Activated CD8-positive, alpha-beta memory T cell treated with anti-CD3 and anti-CD28 coated beads for 24 hours (primary cell): Measurements from ENCODE around the gene FAM25C.
"Not testable (repeated sequence)": the region's sequence is repeated elsewhere in the genome, so short reads cannot be mapped to it uniquely, and the experiment has no call there.

Experiments
- DNase-seq: peaks from one replicate; pipeline ENCODE4 v3.0.0-alpha.2; 2020

The FAM25C gene

DNA sequence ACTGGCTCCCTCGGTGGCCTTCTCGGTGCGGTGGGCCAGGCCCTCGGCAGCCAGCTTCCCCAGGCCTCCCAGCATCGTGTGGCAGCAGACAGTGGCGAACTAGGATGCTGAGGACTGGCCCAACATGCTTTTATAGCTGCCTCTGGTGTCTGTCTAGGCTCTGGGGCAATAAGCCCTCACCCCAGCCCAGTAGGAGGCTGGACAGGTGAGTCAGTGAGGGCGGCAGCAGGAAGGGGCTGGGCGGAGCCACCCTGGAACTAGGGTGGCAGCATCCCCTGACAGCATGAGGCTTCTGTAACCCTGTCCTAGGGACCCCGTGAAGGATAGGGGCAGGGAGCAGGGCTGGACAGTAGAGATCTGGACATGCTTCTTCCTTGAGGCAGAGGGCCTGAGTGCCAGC is at the start of gene FAM25C:
TSS of gene FAM25C (minus strand) at position 101 of the 400 bp plus-strand sequence. CDS start at position 75, 26 bp downstream.
- not testable (repeated sequence) for DNase-seq

DNA sequence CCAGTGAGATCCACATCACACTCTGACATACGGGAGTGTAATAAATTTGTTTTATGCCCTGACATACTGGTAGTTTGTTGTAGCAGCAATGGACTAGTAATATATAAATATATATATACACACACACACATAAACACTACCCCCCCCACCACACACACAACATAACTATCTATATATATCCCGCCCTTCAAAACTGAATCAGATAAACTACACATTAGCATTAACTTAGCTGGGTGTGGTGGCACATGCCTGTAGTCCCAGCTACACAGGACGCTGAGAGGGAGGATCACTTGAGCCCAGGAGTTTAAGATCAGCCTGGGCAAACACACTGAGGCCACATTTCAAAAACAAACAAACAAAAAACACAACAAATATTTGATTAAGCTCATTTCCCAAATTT is 45.0 kb upstream of the FAM25C start:
- DNase-seq, result not testable (repeated sequence)

DNA sequence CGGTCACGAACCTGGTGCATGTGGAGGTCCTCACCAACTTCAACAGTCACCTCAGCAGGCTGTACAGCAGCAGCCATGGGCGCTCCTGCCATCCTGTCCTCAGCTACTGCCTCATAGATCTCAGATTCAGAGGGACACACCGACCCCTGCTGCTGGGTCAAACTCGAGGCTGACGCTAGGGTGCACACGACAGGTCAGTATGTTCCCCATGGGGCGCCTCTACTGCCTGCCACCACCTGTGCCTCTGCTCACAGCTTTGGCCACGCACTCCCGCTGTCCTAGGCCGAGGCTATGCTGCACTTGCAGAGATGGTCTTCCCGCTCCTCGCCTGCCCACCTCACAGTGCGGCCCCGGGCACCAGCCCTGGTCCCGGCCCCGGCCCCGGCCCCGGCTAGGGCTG is 31.8 kb upstream of the FAM25C start:
- DNase-seq, result not testable (repeated sequence)

DNA sequence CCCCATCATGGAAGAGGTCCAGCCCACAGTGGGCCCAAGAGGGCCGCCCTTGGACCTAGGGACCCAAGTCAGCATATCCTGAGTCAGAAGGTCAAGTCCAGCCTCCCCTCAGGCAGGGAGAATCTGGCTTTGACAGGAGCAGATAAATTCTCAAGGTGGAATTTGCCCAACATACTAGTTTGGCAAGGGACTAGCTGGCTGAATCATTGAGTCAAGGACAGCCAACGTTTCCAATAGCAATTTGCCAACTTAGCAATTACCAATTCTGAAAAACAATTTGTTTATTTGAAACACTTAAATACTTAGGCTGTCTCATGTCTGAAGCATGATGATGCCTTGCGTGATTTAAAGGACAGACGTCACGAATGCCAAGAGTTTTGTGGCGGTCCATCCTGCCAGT is 2.7 kb upstream of the FAM25C start:
- DNase-seq, result not testable (repeated sequence)

DNA sequence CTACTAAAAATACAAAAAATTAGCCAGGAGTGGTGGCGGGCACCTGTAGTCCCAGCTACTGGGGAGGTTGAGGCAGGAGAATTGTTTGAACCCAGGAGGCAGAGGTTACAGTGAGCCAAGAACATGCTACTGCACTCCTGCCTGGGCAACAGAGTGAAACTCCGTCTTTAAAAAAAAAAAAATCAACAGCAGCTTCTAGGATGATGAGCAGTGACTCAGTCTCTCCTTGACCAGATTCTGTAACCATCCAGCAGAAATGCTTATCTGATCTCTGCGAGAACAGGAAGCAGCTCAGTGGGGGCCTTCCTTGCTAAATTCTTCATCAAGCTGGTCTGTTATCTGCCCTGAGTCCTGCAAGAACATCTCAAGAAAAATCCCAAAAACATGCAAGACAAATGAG is 5.5 kb downstream of the FAM25C start:
- DNase-seq, result not testable (repeated sequence)

DNA sequence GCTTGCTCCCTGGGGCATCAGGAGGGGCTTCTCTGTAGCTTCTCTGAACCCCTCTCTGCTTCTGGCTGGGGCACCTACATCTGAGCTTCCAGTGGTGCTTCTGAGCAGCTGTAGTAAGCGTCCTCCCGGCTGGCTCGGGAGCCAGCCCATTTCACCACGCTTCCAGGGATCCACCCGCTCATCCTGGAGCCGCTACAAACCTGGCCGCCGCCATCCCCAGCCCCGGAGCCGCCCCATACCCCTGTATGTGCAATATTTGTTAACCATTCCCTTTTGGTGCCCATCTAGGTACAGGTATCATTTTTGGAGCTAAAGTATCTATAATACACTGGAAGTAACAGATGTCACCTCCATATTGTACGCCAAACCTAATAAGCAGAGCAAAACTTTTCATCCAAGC is 7.0 kb downstream of the FAM25C start:
- not testable (repeated sequence) for DNase-seq

DNA sequence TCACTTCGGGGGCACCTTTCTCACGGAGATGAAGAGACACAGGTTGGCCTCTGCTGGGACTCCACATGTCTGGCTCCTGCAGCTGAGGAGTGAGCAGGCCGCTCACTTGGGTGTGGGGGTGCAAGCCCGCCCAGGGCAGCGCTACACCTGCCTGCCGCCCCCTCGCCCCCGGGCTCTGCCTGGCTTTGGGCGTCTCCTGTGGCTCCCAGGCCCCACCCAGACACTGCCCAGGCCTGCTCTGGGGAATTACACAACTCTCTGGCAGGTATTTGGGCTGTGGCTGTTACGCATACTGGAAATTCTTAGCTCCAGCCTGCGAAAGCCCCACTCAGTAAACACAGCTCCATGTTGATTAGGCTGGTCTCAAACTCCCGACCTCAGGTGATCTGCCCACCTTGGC is 7.9 kb downstream of the FAM25C start:
- DNase-seq, result not testable (repeated sequence)

DNA sequence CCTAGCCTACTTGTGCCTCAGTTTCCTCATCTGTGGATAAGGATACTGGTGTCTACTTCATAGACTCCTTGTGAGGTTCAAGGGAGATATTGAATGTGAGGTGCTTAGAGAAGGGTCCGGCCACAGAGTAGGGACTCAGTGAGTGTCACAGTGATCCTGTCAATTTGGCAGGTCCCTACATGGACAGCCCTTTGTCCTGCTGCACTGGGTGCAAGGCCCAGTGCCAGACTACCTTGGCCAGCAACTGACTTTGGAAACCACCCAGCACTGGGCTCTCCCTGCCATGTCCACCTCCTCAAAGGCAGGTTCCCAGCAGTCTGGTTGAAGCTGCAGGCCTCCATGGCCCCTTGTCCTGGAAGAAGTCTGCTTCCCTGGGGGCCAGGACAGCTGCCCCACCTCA is 9.5 kb downstream of the FAM25C start:
- not testable (repeated sequence) for DNase-seq

DNA sequence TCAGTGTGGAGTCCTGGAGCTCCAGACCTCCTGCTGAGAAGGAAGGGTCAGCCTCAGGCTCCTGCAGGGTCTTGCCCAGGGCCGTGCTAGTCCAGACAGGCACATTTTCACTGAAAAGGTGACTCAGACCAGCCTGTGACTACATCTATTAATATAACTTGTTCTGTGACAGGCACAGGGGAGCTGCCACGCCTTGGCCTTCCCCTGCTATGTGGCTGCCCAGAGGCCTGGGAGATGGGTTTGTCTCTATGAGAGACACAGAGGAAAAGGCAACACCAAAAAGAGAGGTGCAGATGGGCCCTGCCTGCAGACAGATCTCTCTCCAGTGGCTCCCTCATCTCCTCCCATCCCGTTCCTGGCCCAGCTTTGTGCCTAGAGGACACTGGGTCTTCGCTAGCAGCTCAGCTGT is 10.0 kb downstream of the FAM25C start:
- DNase-seq, result not testable (repeated sequence)

DNA sequence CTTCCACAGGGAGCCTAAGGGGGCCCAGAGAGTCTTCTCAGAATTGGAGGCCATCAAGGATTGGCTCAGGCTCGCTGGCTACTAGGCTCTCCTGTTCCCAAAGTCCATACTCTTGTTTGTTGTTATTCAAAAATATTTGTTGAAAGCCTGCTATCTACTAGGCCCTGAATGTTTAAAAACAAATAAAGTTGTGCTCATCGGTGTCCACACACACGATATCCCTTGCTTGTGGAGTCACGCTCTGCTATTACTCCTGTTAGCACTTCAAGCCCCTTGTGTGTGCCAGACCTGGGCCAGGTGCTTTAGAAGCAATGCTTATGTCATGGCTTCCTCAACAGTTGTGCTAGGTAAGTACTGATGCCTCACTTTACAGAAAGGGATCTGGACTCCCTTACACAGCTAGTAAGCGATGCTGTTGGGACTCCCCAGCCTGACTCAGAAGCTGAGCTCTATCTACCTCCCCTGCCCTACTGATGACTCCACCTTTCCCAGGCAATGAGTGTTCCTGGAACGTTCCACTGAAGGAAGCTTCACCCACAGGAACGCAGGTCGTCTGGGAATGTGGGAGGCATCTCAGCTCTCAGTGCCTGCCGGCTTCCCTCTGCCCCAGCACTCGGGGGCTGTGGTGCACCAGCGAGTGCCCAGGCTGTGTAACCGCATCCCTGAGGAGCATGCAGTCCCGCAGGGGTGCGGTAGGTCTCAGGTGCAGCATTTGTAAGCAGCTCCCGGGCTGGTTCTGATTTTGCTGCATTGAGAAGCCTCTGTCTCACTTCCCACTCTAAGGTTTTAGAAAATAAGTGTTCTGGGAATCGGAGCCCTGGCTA is 10.7 kb downstream of the FAM25C start:
- DNase-seq, result not testable (repeated sequence)

DNA sequence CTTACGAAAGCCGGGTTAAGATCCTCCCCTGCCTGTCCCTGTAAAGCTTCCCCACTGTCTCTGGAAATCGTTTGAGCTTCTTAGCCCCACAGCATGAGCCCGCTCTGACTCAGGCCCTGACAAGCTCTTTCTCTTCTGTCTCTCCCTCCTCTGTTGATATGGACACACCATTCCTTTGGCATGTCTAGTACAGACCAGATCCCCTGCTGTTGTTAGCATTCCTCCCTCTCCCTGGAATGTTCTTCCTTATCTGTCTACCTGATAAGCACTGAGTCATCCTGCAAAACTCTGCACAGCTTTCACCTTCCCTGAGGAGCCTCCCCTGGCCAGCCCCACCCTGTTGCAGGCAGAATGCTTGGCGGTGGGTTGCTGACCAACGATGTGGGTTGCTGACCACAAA is 11.6 kb downstream of the FAM25C start:
- not testable (repeated sequence) for DNase-seq

DNA sequence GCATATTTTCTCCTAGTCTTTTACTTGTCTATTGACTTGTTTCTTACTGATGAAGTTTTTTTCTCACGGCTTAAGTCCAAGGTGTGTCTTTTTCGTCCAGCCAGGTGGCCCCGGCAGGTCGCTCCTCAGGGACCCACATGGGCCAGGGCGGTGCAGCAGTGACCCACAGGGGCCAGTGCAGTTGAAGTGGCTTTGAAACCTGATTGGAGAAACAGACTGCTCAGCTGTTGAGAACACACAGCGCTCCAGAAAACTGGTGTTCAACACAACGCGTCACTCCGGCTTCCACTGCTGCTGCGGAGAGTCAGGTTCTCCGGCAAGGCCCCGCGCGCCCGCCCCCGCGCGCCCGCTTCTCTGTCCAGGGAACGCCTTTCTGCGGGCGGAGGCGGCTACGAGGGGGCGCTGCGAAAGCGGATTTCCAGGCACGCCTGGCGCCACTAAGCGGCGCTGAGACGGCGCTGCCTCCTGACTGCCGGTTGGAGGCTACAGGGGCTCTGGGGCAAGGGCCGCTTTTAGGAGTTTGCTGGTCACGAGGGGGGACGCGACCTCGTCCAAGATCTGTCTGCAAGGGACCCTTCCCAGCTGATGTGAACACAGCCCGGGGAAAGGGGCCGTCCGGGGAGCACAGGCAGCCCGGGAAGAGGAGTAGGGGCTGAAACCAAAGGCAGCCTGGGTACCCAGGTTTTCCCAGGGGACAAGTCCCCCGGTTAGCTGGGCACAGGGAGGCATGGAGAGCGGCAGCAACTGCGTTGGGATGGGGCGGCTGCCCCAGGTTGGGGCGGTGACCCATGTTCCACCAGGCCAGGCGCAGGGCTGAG is 13.0 kb downstream of the FAM25C start:
- not testable (repeated sequence) for DNase-seq

DNA sequence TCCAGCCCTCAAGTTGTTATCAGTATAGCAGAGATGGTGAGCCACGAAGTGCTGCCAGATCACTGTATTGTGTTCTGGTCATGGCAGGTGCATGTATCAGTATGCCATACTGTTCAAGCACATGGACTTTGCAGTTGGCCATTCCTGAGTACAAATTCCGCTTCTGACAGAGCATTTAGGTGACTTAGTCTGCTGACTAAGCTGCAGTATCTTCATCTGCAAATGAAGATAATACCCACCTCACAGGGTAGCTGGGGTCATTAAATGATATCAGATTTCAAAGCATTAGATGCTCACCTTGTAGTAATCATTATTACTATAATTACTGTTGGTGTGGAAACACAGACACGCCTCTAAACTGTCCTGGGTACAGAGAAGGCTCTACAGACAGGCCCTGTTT is 24.2 kb downstream of the FAM25C start:
- not testable (repeated sequence) for DNase-seq

DNA sequence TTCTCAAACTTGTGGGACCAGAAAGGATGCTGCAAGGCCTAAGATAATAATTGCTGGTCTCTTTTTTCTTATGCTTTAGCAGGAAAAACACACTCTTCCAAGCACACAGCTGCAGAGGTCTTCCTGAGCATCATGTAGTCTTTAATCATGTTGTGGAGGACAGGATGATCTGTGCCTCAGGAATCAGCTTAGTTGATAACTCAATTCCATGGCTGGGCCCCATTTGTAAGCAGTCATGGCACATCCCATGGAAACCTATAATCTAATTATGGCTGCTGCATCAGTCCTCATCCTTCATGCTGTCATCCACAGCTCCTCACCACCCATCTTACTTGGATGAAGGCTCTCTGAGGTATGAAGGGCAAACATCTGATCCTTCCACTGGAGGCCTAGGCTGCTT is 26.5 kb downstream of the FAM25C start:
- DNase-seq, result not testable (repeated sequence)

DNA sequence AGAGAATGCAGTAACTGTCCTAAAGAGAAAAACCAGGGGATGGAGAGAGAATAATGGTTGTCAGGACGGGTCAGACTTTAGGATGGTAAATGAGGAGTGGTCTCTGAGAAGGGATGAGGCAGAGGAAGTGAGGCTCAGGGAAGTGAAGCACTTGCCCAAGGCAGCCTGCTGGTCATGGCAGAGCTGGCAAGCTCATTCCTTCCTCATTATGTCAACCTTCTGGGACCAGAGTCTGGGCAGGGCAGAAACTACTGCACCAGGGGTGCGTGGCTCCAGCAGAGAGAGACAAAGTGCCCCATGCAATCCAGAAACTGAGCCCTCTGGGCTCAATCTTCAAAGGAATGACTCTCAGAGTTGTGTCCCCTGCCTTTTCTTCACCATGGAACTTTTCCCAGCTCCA is 27.5 kb downstream of the FAM25C start:
- not testable (repeated sequence) for DNase-seq

DNA sequence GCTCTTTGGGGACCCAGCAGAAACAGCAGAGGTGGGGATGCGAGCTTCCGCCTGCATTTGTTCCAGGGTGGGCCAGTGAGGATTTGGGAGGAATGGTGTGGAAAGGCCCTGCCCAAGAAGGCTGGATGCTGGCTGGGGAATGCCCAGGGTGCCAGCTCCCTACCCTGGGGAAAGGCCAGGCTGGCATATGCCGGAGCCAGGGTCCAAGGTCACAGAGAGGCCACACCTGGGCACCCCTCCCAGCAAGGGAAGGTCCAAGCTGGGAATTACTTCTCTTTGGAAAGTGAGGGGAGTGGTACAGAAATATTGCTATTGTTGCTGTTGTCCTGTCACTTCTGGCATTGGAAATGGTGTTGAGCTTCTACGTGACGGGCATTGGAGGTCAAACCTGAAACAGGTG is 28.0 kb downstream of the FAM25C start:
- DNase-seq, result not testable (repeated sequence)

DNA sequence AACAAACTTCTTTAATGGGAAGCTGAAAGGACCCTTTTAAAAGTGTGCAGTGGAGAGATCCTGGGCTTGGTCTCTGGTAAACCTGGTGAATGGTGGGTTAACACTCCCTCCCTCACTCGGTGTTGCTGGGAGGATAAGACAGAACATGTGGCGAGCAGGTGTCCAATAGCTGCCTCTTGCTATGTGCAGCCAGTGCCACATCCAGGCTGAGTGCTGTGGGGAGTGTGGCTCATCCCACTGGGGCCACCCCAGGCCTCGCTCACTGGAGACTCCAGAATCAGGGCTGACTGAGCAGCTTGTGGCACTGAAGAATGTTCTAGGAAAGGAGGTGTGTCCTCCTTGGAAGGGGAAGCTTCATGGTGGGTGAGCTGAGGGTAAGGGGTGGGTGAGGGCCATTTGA is 29.5 kb downstream of the FAM25C start:
- DNase-seq, result not testable (repeated sequence)

DNA sequence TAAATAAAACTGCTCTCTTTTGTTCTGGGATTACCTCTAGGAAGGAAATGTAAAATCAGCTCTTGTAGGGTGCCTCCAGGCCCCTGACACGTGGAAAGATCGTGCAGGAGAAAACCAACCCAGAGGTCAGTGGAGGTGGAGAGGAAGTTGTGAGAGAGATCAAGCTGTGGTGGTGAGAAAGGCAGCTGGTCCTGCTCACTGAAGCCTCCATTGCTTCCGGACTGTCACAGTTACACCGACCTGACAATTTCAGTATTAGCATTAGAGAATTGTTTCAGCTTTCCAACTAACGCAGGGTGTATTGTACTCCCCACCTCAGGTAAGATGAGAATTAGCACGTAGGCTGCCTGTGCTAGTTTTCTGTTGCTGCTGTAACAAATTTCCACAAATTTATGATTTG is 30.6 kb downstream of the FAM25C start:
- DNase-seq, result not testable (repeated sequence)

DNA sequence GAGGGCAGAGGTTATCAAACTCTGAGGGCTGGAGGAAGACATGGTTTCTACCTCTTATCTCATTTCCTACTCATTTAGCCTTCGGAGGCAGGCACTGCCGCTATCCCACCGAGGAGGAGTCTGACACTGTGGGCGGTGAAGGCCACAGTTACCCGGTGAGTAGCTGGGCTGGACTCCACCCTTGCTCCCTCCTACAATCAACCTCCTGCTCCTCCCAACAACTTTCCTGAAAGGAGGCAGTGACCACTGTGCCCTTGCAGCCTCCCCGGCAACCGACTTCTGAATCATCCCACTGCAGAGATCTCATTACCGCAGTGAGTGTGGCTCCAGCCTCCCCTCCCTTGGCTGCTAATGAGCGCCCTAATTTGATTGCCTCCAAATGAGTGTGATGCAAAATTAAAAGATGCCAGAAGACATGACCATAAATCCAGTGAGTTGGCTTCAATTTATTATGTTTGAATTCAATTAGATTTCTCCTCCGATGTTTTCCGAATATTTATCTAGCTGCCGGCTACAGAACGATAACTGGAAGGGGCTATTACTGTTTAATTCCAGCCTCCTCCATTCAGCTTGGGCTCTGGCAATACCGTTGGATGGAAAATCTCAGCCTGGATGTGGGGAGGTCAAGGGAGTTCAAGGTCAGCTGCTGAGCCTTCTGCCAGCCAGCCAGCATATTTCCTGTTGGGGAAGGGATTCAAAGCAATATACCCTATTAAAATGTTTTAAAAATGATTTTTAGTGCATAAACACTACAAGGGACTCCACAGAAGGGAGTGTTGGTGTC is 35.1 kb downstream of the FAM25C start:
- not testable (repeated sequence) for DNase-seq

DNA sequence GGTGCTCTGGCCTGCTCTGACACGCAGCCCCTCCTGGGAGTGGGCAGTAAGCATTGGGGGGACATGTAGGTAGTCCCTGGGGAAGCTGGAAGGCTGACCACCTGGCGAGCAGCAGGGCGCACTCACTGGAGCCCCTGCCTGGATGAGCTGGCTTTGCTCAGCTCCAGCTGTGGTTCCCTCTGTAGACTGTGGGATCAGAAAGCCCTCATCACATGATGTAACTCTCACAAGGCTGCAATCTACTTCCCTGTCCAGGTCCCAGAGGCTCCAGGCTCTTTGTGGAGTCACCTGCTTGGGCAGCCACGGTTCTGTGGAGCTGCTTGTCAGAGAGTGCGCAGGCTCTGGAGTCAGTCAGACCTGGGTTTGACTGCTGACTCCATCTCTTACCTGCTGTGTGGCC is 36.8 kb downstream of the FAM25C start:
- not testable (repeated sequence) for DNase-seq

DNA sequence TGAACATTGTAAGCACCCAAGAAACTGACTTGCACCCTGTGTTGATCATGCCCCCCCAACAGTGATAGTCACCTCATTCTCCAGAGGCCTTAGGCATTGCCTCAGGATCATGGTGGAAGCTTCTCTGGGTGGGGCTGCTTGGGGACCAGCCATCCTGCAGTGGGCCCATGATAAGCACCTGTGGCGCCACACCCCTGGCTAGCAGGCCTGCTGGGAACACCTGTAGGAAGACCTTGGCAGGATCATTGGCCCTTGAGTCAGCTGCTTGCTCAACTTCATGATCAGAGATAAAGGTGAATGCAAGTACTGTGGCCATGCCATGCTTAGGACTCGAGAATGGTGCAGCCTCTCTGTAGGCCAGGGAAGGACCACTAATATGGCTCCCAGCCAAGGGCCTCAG is 38.9 kb downstream of the FAM25C start:
- DNase-seq, result not testable (repeated sequence)

DNA sequence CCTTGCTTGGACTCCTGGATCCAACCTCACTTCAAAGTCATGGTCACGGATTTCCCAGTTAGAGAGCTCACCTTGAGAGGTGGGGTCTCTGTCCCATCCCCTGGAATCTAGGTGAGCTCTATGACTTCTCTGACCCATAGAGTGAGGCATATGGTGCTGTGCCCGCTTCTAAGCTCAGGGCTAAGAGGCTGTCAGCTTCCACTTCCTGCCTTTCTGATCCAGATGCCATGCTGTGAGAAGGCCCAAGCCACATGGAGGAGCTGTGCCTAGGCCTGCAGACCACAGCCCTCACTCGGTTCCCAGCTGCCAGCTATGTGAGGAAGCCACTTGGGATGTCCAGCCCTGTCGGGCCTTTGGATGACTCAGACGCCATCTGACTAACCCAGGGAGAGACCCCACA is 39.9 kb downstream of the FAM25C start:
- not testable (repeated sequence) for DNase-seq

DNA sequence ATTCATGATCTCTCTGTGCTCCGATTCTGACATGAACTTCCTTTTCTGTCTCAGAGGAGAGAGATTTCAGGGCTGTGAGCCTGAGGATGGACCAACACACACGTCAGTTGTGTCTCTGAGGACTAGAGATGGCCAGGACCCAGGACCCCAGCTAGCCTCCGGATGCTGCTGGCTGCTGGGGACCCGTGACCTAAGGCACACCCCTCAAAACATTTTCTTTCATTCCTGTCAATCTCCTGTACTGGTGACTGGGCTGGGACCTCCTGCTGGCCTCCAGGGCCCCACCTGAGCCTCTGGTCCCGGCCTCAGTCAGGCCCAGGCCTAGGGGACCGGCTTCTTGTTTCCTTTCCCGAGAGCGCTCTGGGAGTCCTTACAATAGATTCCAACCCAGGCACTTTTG is 42.4 kb downstream of the FAM25C start:
- DNase-seq, result not testable (repeated sequence)
